Activated naive CD8-positive, alpha-beta T cell treated with anti-CD3 and anti-CD28 coated beads, Interleukin-2, amount 50 U/mL, for 16 hours (primary cell): Measurements from ENCODE around the gene LOXL1.
"Not testable (repeated sequence)": the region's sequence is repeated elsewhere in the genome, so short reads cannot be mapped to it uniquely, and the experiment has no call there.

Experiments used
- DNase-seq: peaks from one replicate; pipeline ENCODE4 v3.0.0-alpha.2; 2020; ENCODE audit warnings: low read depth, low spot score

LOXL1 gene

GRCh38 chr15:73975440-73976125 is 49.3 kb downstream of the LOXL1 start:
- DNase-seq: not testable (repeated sequence)

- no peak for DNase-seq
Observed at GRCh38 chr15:73978896-73979295, 52.6 kb downstream of the LOXL1 start.

GRCh38 chr15:73979636-73980035 is 53.4 kb downstream of the LOXL1 start:
- no peak for DNase-seq

- no peak for DNase-seq
Observed at GRCh38 chr15:73981761-73982221, 55.5 kb downstream of the LOXL1 start.

GRCh38 chr15:73982222-73982962 is 56.1 kb downstream of the LOXL1 start:
- no peak for DNase-seq

GRCh38 chr15:73983211-73983727 is 57.0 kb downstream of the LOXL1 start:
- DNase-seq: no peak

GRCh38 chr15:73983773-73984172 is 57.5 kb downstream of the LOXL1 start:
- DNase-seq: no peak

- DNase-seq: no peak
Observed at GRCh38 chr15:73984208-73984979, 58.1 kb downstream of the LOXL1 start.

GRCh38 chr15:73985101-73985873 is 59.0 kb downstream of the LOXL1 start:
- no peak for DNase-seq

GRCh38 chr15:73986055-73986775 is 60.0 kb downstream of the LOXL1 start:
- no peak for DNase-seq

- no peak for DNase-seq
Observed at GRCh38 chr15:73986776-73987056, 60.5 kb downstream of the LOXL1 start.

GRCh38 chr15:73987250-73987649 is 61.0 kb downstream of the LOXL1 start:
- no peak for DNase-seq

GRCh38 chr15:73987681-73988444 is 61.6 kb downstream of the LOXL1 start:
- no peak for DNase-seq

GRCh38 chr15:73988445-73988969 is 62.2 kb downstream of the LOXL1 start:
- no peak for DNase-seq

- DNase-seq: no peak
Observed at GRCh38 chr15:73989001-73989798, 62.9 kb downstream of the LOXL1 start.

- DNase-seq: no peak
Observed at GRCh38 chr15:73990250-73991005, 64.2 kb downstream of the LOXL1 start.

GRCh38 chr15:73991260-73991659 is 65.0 kb downstream of the LOXL1 start:
- DNase-seq: no peak
